SH-SY5Y (cell line): ENCODE results near the gene CLUH.

Experiments
- GATA2 ChIP-seq: IDR thresholded peaks from 2 replicates; pipeline ENCODE4 v1.6.1; 2011; ENCODE audit warnings: mild to moderate bottlenecking, low read depth, low read length
- GATA3 ChIP-seq: IDR thresholded peaks from 2 replicates; pipeline ENCODE4 v1.6.1; 2011; ENCODE audit warnings: low read depth, mild to moderate bottlenecking, low read length, moderate library complexity

GRCh38 chr17:2697611-2698162, 13.9 kb downstream of the CLUH start:
- TF ChIP-seq GATA2 (no peak), GATA3 (no peak)
